Measurements from ENCODE around the gene RABEP1.

- TF ChIP-seq POLR2AphosphoS5 (IDR thresholded peaks at IDR 0.05) (no peak), POLR2A (IDR thresholded peaks at IDR 0.05) (no peak)
- TF ChIP-seq, protein P1, sequence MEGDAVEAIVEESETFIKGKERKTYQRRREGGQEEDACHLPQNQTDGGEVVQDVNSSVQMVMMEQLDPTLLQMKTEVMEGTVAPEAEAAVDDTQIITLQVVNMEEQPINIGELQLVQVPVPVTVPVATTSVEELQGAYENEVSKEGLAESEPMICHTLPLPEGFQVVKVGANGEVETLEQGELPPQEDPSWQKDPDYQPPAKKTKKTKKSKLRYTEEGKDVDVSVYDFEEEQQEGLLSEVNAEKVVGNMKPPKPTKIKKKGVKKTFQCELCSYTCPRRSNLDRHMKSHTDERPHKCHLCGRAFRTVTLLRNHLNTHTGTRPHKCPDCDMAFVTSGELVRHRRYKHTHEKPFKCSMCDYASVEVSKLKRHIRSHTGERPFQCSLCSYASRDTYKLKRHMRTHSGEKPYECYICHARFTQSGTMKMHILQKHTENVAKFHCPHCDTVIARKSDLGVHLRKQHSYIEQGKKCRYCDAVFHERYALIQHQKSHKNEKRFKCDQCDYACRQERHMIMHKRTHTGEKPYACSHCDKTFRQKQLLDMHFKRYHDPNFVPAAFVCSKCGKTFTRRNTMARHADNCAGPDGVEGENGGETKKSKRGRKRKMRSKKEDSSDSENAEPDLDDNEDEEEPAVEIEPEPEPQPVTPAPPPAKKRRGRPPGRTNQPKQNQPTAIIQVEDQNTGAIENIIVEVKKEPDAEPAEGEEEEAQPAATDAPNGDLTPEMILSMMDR (IDR thresholded peaks at IDR 0.05), result no peak
Measured at GRCh38 chr17:5331506-5331905, 49.4 kb downstream of the RABEP1 start.

All from prostate gland (tissue), 2 donors.